GM23338 (cell line): ENCODE results near the gene EXOC6B.

ENCODE experiments used
- EZH2 ChIP-seq: fragments of 200-600 bp; sonication (generic); IDR thresholded peaks from one replicate; pipeline ENCODE4 v1.8.0; 2017; ENCODE audit warnings: antibody characterized with exemption, mild to moderate bottlenecking, low read depth; ENCODE audit not compliant: unreplicated experiment
- EZH2phosphoT487 ChIP-seq: fragments of 200-600 bp; sonication (generic); IDR thresholded peaks from one replicate; pipeline ENCODE4 v1.8.1; 2018; ENCODE audit warnings: antibody characterized with exemption; ENCODE audit not compliant: unreplicated experiment
- POLR2AphosphoS5 ChIP-seq: IDR thresholded peaks from 2 replicates; pipeline ENCODE4 v1.6.1; 2016; ENCODE audit warnings: antibody characterized with exemption, low read depth
- TF ChIP-seq, protein P1 (sequence below), 2 experiments: fragments of 200-600 bp in 1 of 2; sonication (generic) in 1 of 2; conservative IDR thresholded peaks; 2 replicates each; pipeline versions ENCODE4 v1.5.1 to v1.6.1; 2016 to 2017; ENCODE audit warnings: antibody characterized with exemption in 2 of 2, low read depth in 2 of 2, mild to moderate bottlenecking in 2 of 2, moderate library complexity in 1 of 2

DNA sequence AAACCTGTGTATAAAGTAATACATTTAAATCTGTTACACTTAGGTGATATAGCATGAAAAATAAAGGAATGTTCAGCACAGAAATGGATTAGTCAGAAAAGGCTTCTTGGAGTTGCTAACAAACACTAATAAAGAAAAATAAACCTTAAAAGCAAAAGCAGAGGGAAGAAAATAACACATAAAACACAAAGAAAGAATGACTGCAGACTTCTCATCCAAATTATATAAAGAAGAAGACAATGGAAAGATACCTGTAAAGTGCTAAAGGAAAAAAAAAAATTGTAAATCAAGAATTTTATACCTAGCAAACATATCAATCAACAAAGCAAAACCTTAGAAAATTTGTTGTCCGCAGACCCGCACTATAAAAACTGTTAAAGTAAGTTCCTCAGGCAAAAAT, 63.6 kb downstream of the EXOC6B start:
- TF ChIP-seq, protein P1, sequence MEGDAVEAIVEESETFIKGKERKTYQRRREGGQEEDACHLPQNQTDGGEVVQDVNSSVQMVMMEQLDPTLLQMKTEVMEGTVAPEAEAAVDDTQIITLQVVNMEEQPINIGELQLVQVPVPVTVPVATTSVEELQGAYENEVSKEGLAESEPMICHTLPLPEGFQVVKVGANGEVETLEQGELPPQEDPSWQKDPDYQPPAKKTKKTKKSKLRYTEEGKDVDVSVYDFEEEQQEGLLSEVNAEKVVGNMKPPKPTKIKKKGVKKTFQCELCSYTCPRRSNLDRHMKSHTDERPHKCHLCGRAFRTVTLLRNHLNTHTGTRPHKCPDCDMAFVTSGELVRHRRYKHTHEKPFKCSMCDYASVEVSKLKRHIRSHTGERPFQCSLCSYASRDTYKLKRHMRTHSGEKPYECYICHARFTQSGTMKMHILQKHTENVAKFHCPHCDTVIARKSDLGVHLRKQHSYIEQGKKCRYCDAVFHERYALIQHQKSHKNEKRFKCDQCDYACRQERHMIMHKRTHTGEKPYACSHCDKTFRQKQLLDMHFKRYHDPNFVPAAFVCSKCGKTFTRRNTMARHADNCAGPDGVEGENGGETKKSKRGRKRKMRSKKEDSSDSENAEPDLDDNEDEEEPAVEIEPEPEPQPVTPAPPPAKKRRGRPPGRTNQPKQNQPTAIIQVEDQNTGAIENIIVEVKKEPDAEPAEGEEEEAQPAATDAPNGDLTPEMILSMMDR (conservative IDR thresholded peaks at IDR 0.05; ENCODE audit: low read depth in 2 of 2) = no peak
- TF ChIP-seq POLR2AphosphoS5 (no peak), EZH2phosphoT487 (no peak), EZH2 (no peak)
